ENCODE results near the gene COMMD9.

The COMMD9 gene

GRCh38 chr11:36289226-36289852, at the start of gene COMMD9:
Gene COMMD9, minus strand, starts transcription at chr11:36289424. Its CDS starts 12 bp downstream, at chr11:36289412.
- TF ChIP-seq CTCF (IDR thresholded peaks at IDR 0.05): no peak
- H3K4me1 Mint-ChIP-seq: peaks cover 25% of the 10 kb centered on the region
- peak within 1 kb of the TSS; percentile 99 for H3K27ac Mint-ChIP-seq
- DNase-seq: peak; percentile 92
- H3K4me3 Mint-ChIP-seq: peak within 1 kb of the TSS; percentile 98
- peaks cover 24% of the 10 kb centered on the region for H3K27me3 Mint-ChIP-seq (ENCODE audit: low read depth, poor library complexity)
- no peaks in the 10 kb centered on the region for H3K36me3 Mint-ChIP-seq (ENCODE audit: low read depth)
- H3K9me3 Mint-ChIP-seq: no peaks in the 10 kb centered on the region

GRCh38 chr11:36333897-36334296, 44.7 kb upstream of the COMMD9 start:
- Mint-ChIP-seq H3K27me3 (ENCODE audit: low read depth, poor library complexity) (peaks cover 6% of the 10 kb centered on the region), H3K36me3 (ENCODE audit: low read depth) (peaks cover 8% of the 10 kb centered on the region), H3K9me3 (peaks cover 3% of the 10 kb centered on the region), H3K4me1 (peaks cover 9% of the 10 kb centered on the region), H3K4me3 (no peak overlapping the region), H3K27ac (no peak overlapping the region)
- TF ChIP-seq CTCF (IDR thresholded peaks at IDR 0.05): no peak
- DNase-seq: no peak

- DNase-seq: no peak
- H3K4me3 Mint-ChIP-seq: no peak overlapping the region
- H3K9me3 Mint-ChIP-seq: peaks cover 7% of the 10 kb centered on the region
- peaks cover 6% of the 10 kb centered on the region for H3K27me3 Mint-ChIP-seq (ENCODE audit: low read depth, poor library complexity)
- H3K4me1 Mint-ChIP-seq: peaks cover 9% of the 10 kb centered on the region
- H3K27ac Mint-ChIP-seq: no peak overlapping the region
- peaks cover 11% of the 10 kb centered on the region for H3K36me3 Mint-ChIP-seq (ENCODE audit: low read depth)
- TF ChIP-seq CTCF (IDR thresholded peaks at IDR 0.05): no peak
These were observed 44.2 kb upstream of the COMMD9 start for GRCh38 chr11:36333468-36333867.

- peaks cover 11% of the 10 kb centered on the region for H3K36me3 Mint-ChIP-seq (ENCODE audit: low read depth)
- no peak for DNase-seq
- TF ChIP-seq CTCF (IDR thresholded peaks at IDR 0.05): no peak
- peaks cover 9% of the 10 kb centered on the region for H3K4me1 Mint-ChIP-seq
- H3K4me3 Mint-ChIP-seq: no peak overlapping the region
- peaks cover 19% of the 10 kb centered on the region for H3K9me3 Mint-ChIP-seq
- H3K27me3 Mint-ChIP-seq (ENCODE audit: low read depth, poor library complexity): peaks cover 6% of the 10 kb centered on the region
- no peak overlapping the region for H3K27ac Mint-ChIP-seq
These were observed 41.2 kb upstream of the COMMD9 start for GRCh38 chr11:36330411-36330810.

- Mint-ChIP-seq H3K27me3 (ENCODE audit: low read depth, poor library complexity) (peaks cover 6% of the 10 kb centered on the region), H3K27ac (no peak overlapping the region), H3K4me3 (no peak overlapping the region), H3K9me3 (peaks cover 19% of the 10 kb centered on the region), H3K36me3 (ENCODE audit: low read depth) (peaks cover 11% of the 10 kb centered on the region), H3K4me1 (peaks cover 9% of the 10 kb centered on the region)
- DNase-seq: no peak
- TF ChIP-seq CTCF (IDR thresholded peaks at IDR 0.05): no peak
These were observed 39.9 kb upstream of the COMMD9 start for GRCh38 chr11:36328966-36329673.
